Common myeloid progenitor, CD34-positive (primary cell): ENCODE measurements around the gene TNIP2. TPM values are rescaled to one million over a fixed set of nuclear protein-coding genes. Genes with fewer than 3 reads are reported as not detected.

Experiments used
- CTCF ChIA-PET: fragments of 350-600 bp; sonication (Branson Sonifier 250); formaldehyde crosslinking; loops from one replicate; lab custom pipeline; 2021; ENCODE audit warnings: antibody characterized with exemption; lab: Charles Lee
- POLR2A ChIA-PET: fragments of 350-600 bp; sonication (Branson Sonifier 250); formaldehyde crosslinking; loops from one replicate; lab custom pipeline; 2021; ENCODE audit warnings: antibody characterized with exemption; lab: Charles Lee
- DNase-seq, 3 donors: peaks; one replicate each; pipeline versions ENCODE4 v3.0.0 to v3.0.0-alpha.2; 2013
- H3K27ac ChIP-seq, 2 experiments: 1 replicate in 1 of 2; 2 replicates in 1 of 2; pipeline ENCODE4 v1.7.0; 2013; ENCODE audit warnings: inconsistent platforms in 2 of 2, low read length in 2 of 2, mild to moderate bottlenecking in 2 of 2, low read depth in 1 of 2, moderate library complexity in 1 of 2; ENCODE audit not compliant: severe bottlenecking in 2 of 2, insufficient read depth in 1 of 2, poor library complexity in 1 of 2
- H3K27me3 ChIP-seq, 5 experiments: replicated peaks in 2 of 5; 1 replicate in 3 of 5; 2 replicates in 2 of 5; pipeline versions ENCODE4 v1.6.1 to v1.7.0; 2013; ENCODE audit warnings: low read length in 4 of 5, mild to moderate bottlenecking in 2 of 5, moderate library complexity in 2 of 5, inconsistent platforms in 1 of 5; ENCODE audit not compliant: insufficient read depth in 5 of 5, control insufficient read depth in 4 of 5
- H3K36me3 ChIP-seq, 4 experiments: 1 replicate in 2 of 4; 2 replicates in 2 of 4; pipeline versions ENCODE4 v1.6.1 to v1.7.0; 2013; ENCODE audit warnings: low read length in 3 of 4, control low read depth in 1 of 4, mild to moderate bottlenecking in 1 of 4; ENCODE audit not compliant: control insufficient read depth in 4 of 4, insufficient read depth in 4 of 4
- H3K4me1 ChIP-seq, 4 experiments: 1 replicate in 3 of 4; 2 replicates in 1 of 4; pipeline versions ENCODE4 v1.6.1 to v1.7.1; 2013; ENCODE audit warnings: low read length in 3 of 4, mild to moderate bottlenecking in 3 of 4, control low read depth in 1 of 4, inconsistent platforms in 1 of 4, moderate library complexity in 1 of 4; ENCODE audit not compliant: control insufficient read depth in 4 of 4, insufficient read depth in 4 of 4; ENCODE audit errors: control extremely low read depth in 1 of 4
- H3K4me3 ChIP-seq, 7 experiments: 1 replicate in 4 of 7; 2 replicates in 3 of 7; pipeline versions ENCODE4 v1.5.1 to v1.7.0; 2013; ENCODE audit warnings: mild to moderate bottlenecking in 7 of 7, low read length in 6 of 7, moderate library complexity in 6 of 7, inconsistent platforms in 2 of 7, low read depth in 2 of 7, control low read depth in 1 of 7; ENCODE audit not compliant: insufficient read depth in 4 of 7, control insufficient read depth in 1 of 7; ENCODE audit errors: extremely low read depth in 1 of 7
- H3K9me3 ChIP-seq, 5 experiments: 1 replicate in 4 of 5; 2 replicates in 1 of 5; pipeline versions ENCODE4 v1.6.1 to v1.7.1; 2013; ENCODE audit warnings: low read length in 4 of 5, mild to moderate bottlenecking in 2 of 5, inconsistent platforms in 1 of 5, low read depth in 1 of 5, moderate library complexity in 1 of 5; ENCODE audit not compliant: control insufficient read depth in 4 of 5, insufficient read depth in 2 of 5; ENCODE audit errors: control extremely low read depth in 1 of 5
- WGBS: methylation state at CpG from one replicate; pipeline ENCODE4 v1.1.5; 2013; ENCODE audit not compliant: insufficient coverage; 5-methylcytosine and 5-hydroxymethylcytosine counted together
- polyA plus RNA-seq: library from polyadenylated mRNA; unstranded; fragments of 120-200 nt; gene quantifications from one replicate; pipeline ENCODE4 v1.2.1, GENCODE V29; 2013

The TNIP2 gene
- 16.8 TPM for polyA plus RNA-seq

GRCh38 chr4:2755821-2756690 is at the start of gene TNIP2:
Gene TNIP2 (minus strand): TSS chr4:2756336. CDS start chr4:2756289, 47 bp downstream.
- H3K36me3 ChIP-seq: peaks cover 0 to 11% (median 3%) of the 10 kb centered on the region in 4 experiments
- H3K27me3 ChIP-seq: no peaks in the 10 kb centered on the region
- POLR2A ChIA-PET: interaction anchor here (0.6 kb wide), 1 partner anchor 115 kb away, joined by 3 read pairs; no protein-coding TSS in a partner anchor
- peak within 1 kb of the TSS in 1 of 2 experiments; percentile 61 for H3K27ac ChIP-seq
- H3K4me1 ChIP-seq: peaks cover 0 to 26% (median 14%) of the 10 kb centered on the region in 4 experiments
- WGBS: 0% methylated on average over 49 of the region's 96 CpGs
- H3K4me3 ChIP-seq: peak within 1 kb of the TSS; percentile 51 to 86 (median 78)
- no peaks in the 10 kb centered on the region for H3K9me3 ChIP-seq
- peak; percentile 58 to 77 (median 72) for DNase-seq
- CTCF ChIA-PET: interaction anchor here (0.7 to 0.8 kb wide), 3 partner anchors 8 to 66 kb away, joined by 3 to 4 read pairs (median 3); no protein-coding TSS in a partner anchor

DNA sequence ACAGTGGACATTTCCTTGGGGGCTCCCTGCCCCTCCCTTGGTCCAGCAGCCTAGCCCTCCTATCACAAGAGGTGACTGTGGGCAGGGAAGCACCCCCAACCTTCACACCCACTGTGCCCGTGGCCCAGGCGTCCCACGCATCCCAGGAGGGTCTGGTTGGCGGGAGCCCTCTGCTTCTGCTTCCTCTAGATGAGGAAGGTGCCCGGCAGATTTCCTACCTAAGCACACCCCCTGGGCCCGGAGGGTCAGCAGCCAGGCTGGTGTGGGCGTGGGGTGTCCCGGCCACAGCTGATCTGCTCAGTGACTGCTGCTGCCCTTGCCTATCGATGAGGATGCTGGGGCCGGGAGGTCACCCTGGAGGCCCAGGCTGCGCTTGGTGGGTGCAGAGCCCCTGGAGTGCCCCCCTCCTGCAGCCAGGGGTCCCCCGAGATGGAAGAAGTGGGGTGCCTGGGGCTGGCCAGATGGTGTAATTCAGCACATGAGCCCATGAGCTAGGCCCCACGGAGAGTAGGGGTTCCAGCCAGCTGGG is 48.9 kb upstream of the TNIP2 start:
- Histone ChIP-seq H3K9me3 (no peaks in the 10 kb centered on the region), H3K36me3 (no peaks in the 10 kb centered on the region), H3K27me3 (no peaks in the 10 kb centered on the region), H3K4me1 (peaks cover 2 to 77% (median 66%) of the 10 kb centered on the region in 4 experiments), H3K4me3 (no peak overlapping the region), H3K27ac (no peak overlapping the region)
- POLR2A ChIA-PET: no interaction called here
- 83% methylated on average over 8 of the region's 13 CpGs for WGBS
- DNase-seq: no peak
- CTCF ChIA-PET: interaction anchor here (0.6 to 1.5 kb wide), 3 partner anchors 32 to 66 kb away, joined by 3 to 4 read pairs (median 3); no protein-coding TSS in a partner anchor

DNA sequence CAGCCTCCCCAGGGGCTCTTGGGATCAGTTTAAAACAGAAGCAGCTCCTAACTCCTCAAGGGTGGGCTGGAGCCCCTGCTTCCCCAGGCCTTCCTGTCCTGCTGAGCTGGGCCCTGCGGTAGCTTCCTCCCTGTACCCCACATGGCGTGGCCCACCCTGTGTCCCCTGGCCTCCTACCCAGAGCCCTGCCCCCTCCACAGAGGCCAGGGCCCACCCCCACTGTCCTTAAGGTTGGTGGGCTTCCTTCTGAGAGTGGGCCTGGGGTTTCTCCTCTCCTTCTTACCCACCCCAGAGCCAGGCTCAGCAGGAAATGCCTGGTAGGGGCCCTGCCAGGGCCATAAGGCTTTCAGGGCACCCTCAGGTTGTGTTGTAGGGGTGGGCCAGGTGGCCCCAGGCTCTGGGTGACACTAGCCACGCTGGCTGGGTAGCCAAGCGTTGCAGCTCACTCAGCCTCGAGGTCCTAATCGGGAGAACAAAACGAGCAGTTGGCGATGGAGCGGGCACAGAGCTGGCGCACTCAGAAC is 48.4 kb upstream of the TNIP2 start:
- Histone ChIP-seq H3K36me3 (no peaks in the 10 kb centered on the region), H3K9me3 (no peaks in the 10 kb centered on the region), H3K4me1 (peaks cover 2 to 77% (median 66%) of the 10 kb centered on the region in 4 experiments), H3K27me3 (no peaks in the 10 kb centered on the region), H3K4me3 (no peak overlapping the region), H3K27ac (no peak overlapping the region)
- CTCF ChIA-PET: interaction anchor here (0.6 to 2.2 kb wide), 6 partner anchors 9 to 67 kb away, joined by 3 to 5 read pairs (median 4); no protein-coding TSS in a partner anchor
- POLR2A ChIA-PET: no interaction called here
- 94% methylated on average over 8 of the region's 10 CpGs for WGBS
- DNase-seq: no peak

- Histone ChIP-seq H3K27ac (no peak overlapping the region), H3K27me3 (no peaks in the 10 kb centered on the region)
Measured at GRCh38 chr4:2803624-2804448, 47.7 kb upstream of the TNIP2 start.

DNA sequence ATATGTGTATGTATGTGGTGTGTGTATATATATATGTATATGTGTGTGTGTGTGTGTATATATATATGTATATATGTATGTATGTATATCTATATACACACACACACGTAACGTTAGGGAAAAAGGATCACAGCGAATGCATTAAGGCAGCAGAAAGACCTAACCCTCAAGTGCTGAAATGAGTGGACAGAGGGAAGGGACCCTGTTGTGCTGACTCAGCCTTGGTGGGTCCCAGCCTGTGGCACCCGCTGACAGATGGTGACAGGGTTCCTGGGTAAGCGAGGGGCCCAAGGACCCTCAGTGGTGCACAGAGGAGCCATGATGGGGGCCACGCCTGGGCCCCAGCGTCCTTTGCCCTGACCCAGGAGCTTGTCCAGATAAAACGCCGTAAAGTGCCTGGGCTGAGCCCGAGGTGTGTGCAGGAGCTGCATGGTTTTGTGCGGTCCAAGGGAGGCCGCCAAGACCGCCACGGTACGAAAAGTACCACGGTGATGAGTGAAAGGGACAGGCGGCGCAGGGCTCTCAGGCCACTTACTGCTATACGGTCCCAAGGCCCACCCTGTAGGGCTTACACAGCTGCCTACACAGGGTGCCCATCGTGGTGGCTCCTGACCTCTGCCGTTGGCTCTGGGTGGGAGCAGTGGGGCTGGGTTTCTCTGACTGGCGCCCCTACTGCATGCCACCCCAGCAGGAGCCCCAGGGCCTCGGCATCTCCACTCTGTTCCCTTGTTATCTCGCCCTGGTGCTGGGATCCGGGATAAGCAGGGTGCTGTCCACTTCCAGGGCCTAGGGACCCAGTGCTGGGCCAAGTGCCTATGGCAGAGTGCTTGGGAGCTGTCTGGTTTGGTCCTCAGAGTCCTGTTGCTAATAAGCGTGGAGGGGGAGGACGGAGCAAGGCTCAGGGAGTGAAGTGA is 46.7 kb upstream of the TNIP2 start:
- CTCF ChIA-PET: interaction anchor here (1.1 to 2.2 kb wide), 8 partner anchors 9 to 45 kb away, joined by 3 to 6 read pairs (median 4); no protein-coding TSS in a partner anchor
- WGBS: 96% methylated on average over 24 of the region's 27 CpGs

More at GRCh38 chr4:2803624-2804448, 47.7 kb upstream of the TNIP2 start:
- no peaks in the 10 kb centered on the region for H3K9me3 ChIP-seq
- no peak overlapping the region for H3K4me3 ChIP-seq
- DNase-seq: peak in 1 of 3 donors; percentile 42
- no peaks in the 10 kb centered on the region for H3K36me3 ChIP-seq
- ChIA-PET CTCF (interaction anchor here (0.6 to 2.2 kb wide), 10 partner anchors 8 to 68 kb away, joined by 3 to 6 read pairs (median 4); no protein-coding TSS in a partner anchor), POLR2A (no interaction called here)
- 99% methylated on average over 20 of the region's 20 CpGs for WGBS
- peaks cover 2 to 80% (median 69%) of the 10 kb centered on the region in 4 experiments for H3K4me1 ChIP-seq

More for the DNA sequence above, 46.7 kb upstream of the TNIP2 start:
- Histone ChIP-seq H3K4me3 (no peak overlapping the region), H3K27ac (no peak overlapping the region), H3K9me3 (no peaks in the 10 kb centered on the region), H3K4me1 (peaks cover 2 to 90% (median 79%) of the 10 kb centered on the region in 4 experiments), H3K27me3 (no peaks in the 10 kb centered on the region), H3K36me3 (no peaks in the 10 kb centered on the region)
- POLR2A ChIA-PET: no interaction called here
- no peak for DNase-seq
